ENCODE results near the gene FOXD4L4.
"Not testable (repeated sequence)": the region's sequence is repeated elsewhere in the genome, so short reads cannot be mapped to it uniquely, and the experiment has no call there.

The FOXD4L4 gene

DNA sequence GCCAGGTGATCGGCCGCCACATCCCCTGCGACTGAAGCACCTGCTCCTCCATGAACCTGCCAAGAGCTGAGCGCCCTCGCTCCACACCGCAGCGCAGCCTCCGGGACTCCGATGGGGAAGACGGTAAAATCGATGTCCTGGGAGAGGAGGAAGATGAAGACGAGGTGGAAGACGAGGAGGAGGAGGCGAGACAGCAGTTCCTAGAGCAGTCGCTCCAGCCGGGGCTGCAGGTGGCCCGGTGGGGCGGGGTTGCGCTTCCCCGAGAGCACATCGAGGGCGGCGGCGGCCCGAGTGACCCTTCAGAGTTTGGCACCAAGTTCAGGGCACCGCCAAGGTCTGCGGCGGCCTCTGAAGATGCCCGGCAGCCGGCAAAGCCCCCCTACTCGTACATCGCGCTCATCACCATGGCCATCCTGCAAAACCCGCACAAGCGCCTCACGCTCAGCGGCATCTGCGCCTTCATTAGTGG, at the start of gene FOXD4L4:
TSS of gene FOXD4L4 (plus strand) at position 51 of the 469 bp plus-strand sequence. CDS start at position 51, 0 bp downstream.
- not testable (repeated sequence) for FAIRE-seq; DNase-seq (ENCODE audit: insufficient read length, low spot score)

DNA sequence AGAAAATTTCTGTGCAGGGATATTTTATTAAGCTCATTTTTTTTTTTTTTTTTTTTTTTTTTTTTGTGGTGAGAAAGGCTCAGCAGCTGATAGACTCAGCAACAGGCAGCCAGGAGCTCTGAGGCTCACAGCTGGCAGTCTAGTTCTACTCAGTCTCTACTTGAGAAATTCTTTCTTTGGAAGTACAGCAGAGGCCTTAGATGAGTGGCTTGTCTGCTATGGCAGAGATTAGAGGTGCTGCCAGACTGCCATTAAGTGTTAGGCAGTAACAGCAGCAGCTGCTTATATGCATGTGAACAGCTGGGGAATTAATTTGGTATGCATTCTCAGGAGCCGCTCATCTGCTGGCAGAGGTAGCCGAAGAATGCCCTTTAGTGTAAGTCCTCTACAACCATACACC, 33.4 kb upstream of the FOXD4L4 start:
- FAIRE-seq; DNase-seq (ENCODE audit: insufficient read length, low spot score): not testable (repeated sequence)

DNA sequence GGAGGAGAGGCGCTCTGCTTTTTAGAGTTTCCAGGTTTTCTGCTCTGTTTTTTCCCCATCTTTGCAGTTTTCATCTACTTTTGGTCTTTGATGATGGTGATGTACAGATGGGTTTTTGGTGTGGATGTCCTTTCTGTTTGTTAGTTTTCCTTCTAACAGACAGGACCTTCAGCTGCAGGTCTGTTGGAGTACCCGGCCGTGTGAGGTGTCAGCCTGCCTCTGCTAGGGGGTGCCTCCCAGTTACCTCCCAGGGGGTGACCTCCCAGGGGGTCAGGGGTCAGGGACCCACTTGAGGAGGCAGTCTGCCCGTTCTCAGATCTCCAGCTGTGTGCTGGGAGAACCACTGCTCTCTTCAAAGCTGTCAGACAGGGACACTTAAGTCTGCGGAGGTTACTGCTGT, 22.5 kb upstream of the FOXD4L4 start:
- FAIRE-seq = not testable (repeated sequence)

DNA sequence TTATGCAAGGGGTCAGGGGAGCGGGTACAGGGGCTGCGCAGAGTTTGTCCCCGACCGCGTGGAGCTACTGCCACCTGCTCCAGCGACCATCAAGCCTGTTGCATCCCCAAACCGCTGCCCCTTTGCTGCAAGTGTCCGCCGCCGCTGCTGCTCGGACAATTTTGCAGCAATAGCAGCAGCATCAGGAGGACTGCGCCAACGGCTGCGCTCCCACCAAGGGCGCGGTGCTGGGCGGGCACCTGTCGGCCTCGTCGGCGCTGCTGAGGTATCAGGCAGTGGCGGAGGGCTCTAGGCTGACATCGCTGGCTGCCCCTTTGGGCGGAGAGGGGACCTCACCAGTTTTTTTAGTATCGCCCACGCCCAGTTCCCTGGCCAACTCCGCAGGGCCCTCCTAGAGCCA, 1.2 kb downstream of the FOXD4L4 start:
- DNase-seq (ENCODE audit: insufficient read length, low spot score); FAIRE-seq: not testable (repeated sequence)

More for the DNA sequence above, 22.5 kb upstream of the FOXD4L4 start:
- DNase-seq (ENCODE audit: insufficient read length, low spot score) = not testable (repeated sequence)
